ENCODE results near the gene CARMIL3. TPM values are rescaled to one million over a fixed set of nuclear protein-coding genes. Genes with fewer than 3 reads are reported as not detected.
A peak's percentile ranks its signal among the peaks of the same experiment; 100 is the strongest.

CARMIL3 gene
- total RNA-seq, 1 donor from 2014 or later: 0.19 TPM

GRCh38 chr14:24113801-24114531 is 62.2 kb downstream of the CARMIL3 start:
- DNase-seq (ENCODE audit: low read depth): peak; percentile 94

- peak; percentile 100 for DNase-seq (ENCODE audit: low read depth)
These were observed 63.0 kb downstream of the CARMIL3 start, which contains the start of the genes DCAF11 and NRL for GRCh38 chr14:24114532-24115421. Gene DCAF11 (plus strand): TSS chr14:24114777. CDS start chr14:24115595, 818 bp downstream. Gene NRL (minus strand): TSS chr14:24114949. CDS start chr14:24082848, 32,101 bp downstream.

GRCh38 chr14:24115422-24116127 is 63.8 kb downstream of the CARMIL3 start:
- no peak for DNase-seq (ENCODE audit: low read depth)

GRCh38 chr14:24116128-24116814 is 64.5 kb downstream of the CARMIL3 start:
- no peak for DNase-seq (ENCODE audit: low read depth)

- DNase-seq (ENCODE audit: low read depth): no peak
These were observed 65.4 kb downstream of the CARMIL3 start for GRCh38 chr14:24117179-24117578.

Other genes with a start within 250 kb of the CARMIL3 start
- 26.2 and 28.9 TPM in 2 replicates for gene DHRS4, start 98.2 kb upstream of the CARMIL3 start, total RNA-seq
- gene DHRS4L2, start 63.1 kb upstream of the CARMIL3 start, total RNA-seq: 5.7 and 5.8 TPM in 2 replicates
- not detected in 2 replicates for gene CPNE6, start 19.6 kb downstream of the CARMIL3 start, total RNA-seq
- 8.2 and 8.7 TPM in 2 replicates for gene PCK2, start 42.3 kb downstream of the CARMIL3 start, total RNA-seq
- 94.6 and 112 TPM in 2 replicates for gene DCAF11, start 62.8 kb downstream of the CARMIL3 start, total RNA-seq
- gene NRL, start 62.9 kb downstream of the CARMIL3 start, total RNA-seq: 4.3 and 4.5 TPM in 2 replicates
- gene FITM1, start 78.7 kb downstream of the CARMIL3 start, total RNA-seq: 144 and 180 TPM in 2 replicates
- gene PSME1, start 84.2 kb downstream of the CARMIL3 start, total RNA-seq: 423 and 428 TPM in 2 replicates
- 18.8 and 25.4 TPM in 2 replicates for gene EMC9, start 89.6 kb downstream of the CARMIL3 start, total RNA-seq
- gene PSME2, start 94.6 kb downstream of the CARMIL3 start, total RNA-seq: 107 and 129 TPM in 2 replicates
- gene RNF31, start 95.5 kb downstream of the CARMIL3 start, total RNA-seq: 57.6 and 60.4 TPM in 2 replicates
- 48.6 and 94.1 TPM in 2 replicates for gene IRF9, start 109.3 kb downstream of the CARMIL3 start, total RNA-seq
- 1.1 and 1.6 TPM in 2 replicates for gene REC8, start 120.1 kb downstream of the CARMIL3 start, total RNA-seq
- 85.4 and 99.4 TPM in 2 replicates for gene IPO4, start 136.8 kb downstream of the CARMIL3 start, total RNA-seq
- 59.5 and 76.3 TPM in 2 replicates for gene TM9SF1, start 143.4 kb downstream of the CARMIL3 start, total RNA-seq
- not detected in 2 replicates for gene TSSK4, start 153.7 kb downstream of the CARMIL3 start, total RNA-seq
- gene CHMP4A, start 161.5 kb downstream of the CARMIL3 start, total RNA-seq: 42.1 and 49.6 TPM in 2 replicates
- gene MDP1, start 164.1 kb downstream of the CARMIL3 start, total RNA-seq: 16.6 and 16.7 TPM in 2 replicates
- 196 and 233 TPM in 2 replicates for gene NEDD8, start 180.4 kb downstream of the CARMIL3 start, total RNA-seq
- gene GMPR2, start 180.9 kb downstream of the CARMIL3 start, total RNA-seq: 60.8 and 90.3 TPM in 2 replicates
- gene TINF2, start 190.6 kb downstream of the CARMIL3 start, total RNA-seq: 39.2 and 48.7 TPM in 2 replicates
- 0.08 and 0.99 TPM in 2 replicates for gene TGM1, start 211.2 kb downstream of the CARMIL3 start, total RNA-seq
- 26.3 TPM in 2 replicates for gene RABGGTA, start 219.6 kb downstream of the CARMIL3 start, total RNA-seq
- gene DHRS1, start 247.8 kb downstream of the CARMIL3 start, total RNA-seq: 17.5 and 25.1 TPM in 2 replicates
- gene NOP9, start 247.8 kb downstream of the CARMIL3 start, total RNA-seq: 27.9 and 28.9 TPM in 2 replicates